ENCODE data around the gene RNF5.
A peak's percentile ranks its signal among the peaks of the same experiment; 100 is the strongest.

Gene RNF5

DNA sequence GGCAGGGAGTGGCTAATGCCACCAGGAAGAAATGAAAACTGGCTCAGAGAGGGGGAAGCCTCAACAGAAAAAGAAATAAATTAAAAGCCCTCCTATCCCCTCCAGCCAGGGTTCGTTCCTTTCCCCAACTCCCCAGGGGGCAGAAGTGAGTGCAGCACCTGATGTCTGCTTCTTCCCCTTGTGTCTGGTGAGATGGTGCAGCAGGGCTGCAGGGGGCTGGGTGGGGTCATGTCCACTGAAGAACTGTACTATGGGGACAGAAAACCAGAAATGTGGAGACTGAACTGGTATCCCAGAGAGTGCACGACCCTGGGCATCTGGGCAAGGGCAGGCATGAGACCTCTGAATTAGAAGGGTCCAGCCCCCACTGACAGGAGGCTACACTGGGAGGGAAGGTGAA, 9.9 kb upstream of the RNF5 start:
- no peak overlapping the region for H3K4me2 ChIP-seq (ENCODE audit: low read length)
- H3F3A ChIP-seq (ENCODE audit: insufficient read depth, low read length): no peaks in the 10 kb centered on the region
- peaks cover 31% of the 10 kb centered on the region for H3K4me1 ChIP-seq (ENCODE audit: insufficient read depth, low read length, severe bottlenecking)
- TF ChIP-seq EZH2 (IDR thresholded peaks at IDR 0.05; ENCODE audit: borderline replicate concordance, low read length): no peak
- H3K9me3 ChIP-seq (ENCODE audit: low read length): no peaks in the 10 kb centered on the region
- no peak overlapping the region for H3K4me3 ChIP-seq (ENCODE audit: low read depth, low read length, poor library complexity, severe bottlenecking)
- peak overlapping the region; percentile 56 for H3K27ac ChIP-seq (ENCODE audit: low read depth, low read length, poor library complexity, severe bottlenecking)
- H3K36me3 ChIP-seq (ENCODE audit: insufficient read depth, low read length): peaks cover 37% of the 10 kb centered on the region; the same call in 1 of the 2 replicates
- H3K9me2 ChIP-seq (ENCODE audit: low read depth, low read length): no peaks in the 10 kb centered on the region
- no peaks in the 10 kb centered on the region for H3K79me2 ChIP-seq (ENCODE audit: insufficient read depth, low read length)
- no peak overlapping the region; the same call in 1 of the 2 replicates for H3K9ac ChIP-seq (ENCODE audit: low read length)
- H4K20me1 ChIP-seq (ENCODE audit: insufficient read depth, low read length): no peaks in the 10 kb centered on the region
- H3K27me3 ChIP-seq (ENCODE audit: insufficient read depth, low read length): no peaks in the 10 kb centered on the region
- no peak overlapping the region for H2AFZ ChIP-seq (ENCODE audit: low read length)

DNA sequence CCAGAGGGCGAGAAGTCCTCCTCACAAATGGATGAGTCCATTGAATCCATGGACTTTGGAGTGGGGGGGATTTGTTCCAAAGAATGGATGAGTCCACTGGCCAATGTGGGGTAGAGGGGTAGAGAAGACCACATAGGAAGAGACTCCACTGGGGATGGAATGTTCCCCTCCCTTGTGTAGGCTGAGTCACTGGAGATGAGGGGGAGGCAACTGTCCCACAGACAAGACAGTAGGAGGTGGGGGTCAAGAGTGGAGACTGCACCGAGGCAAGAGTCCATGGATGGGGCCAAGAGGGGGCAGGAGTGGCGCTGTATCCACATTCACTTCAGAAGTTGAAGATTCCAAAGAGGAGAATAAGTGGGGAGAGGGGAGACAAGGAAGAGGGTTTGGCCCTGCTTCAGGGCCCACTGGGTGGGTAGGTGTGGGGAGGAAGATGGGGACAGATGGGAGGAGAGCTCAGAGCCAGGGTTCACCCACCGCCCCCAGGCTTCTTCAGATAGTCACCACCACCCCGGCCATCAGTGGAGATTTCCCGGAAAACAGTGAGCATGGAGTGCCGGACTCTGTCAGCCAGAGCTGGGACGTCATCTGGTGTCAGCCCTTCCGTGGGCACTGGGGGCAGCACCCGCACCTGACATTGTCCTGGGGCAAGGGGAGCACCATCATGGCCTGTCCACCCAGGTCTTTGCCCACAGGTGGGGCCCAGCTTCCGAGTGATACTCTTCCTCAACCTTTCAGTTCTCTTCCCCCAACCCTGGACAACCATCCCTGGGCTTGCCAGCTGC, 9.2 kb upstream of the RNF5 start:
- no peak overlapping the region for H3K9ac ChIP-seq (ENCODE audit: low read length)
- H4K20me1 ChIP-seq (ENCODE audit: insufficient read depth, low read length): no peaks in the 10 kb centered on the region
- H3K27me3 ChIP-seq (ENCODE audit: insufficient read depth, low read length): no peaks in the 10 kb centered on the region
- no peak overlapping the region for H2AFZ ChIP-seq (ENCODE audit: low read length)
- no peaks in the 10 kb centered on the region for H3K9me2 ChIP-seq (ENCODE audit: low read depth, low read length)
- H3K4me3 ChIP-seq (ENCODE audit: low read depth, low read length, poor library complexity, severe bottlenecking): no peak overlapping the region
- H3K4me2 ChIP-seq (ENCODE audit: low read length): no peak overlapping the region
- H3K36me3 ChIP-seq (ENCODE audit: insufficient read depth, low read length): peaks cover 37% of the 10 kb centered on the region; the same call in 1 of the 2 replicates
- H3K4me1 ChIP-seq (ENCODE audit: insufficient read depth, low read length, severe bottlenecking): peaks cover 37% of the 10 kb centered on the region
- no peak overlapping the region for H3K27ac ChIP-seq (ENCODE audit: low read depth, low read length, poor library complexity, severe bottlenecking)
- H3K9me3 ChIP-seq (ENCODE audit: low read length): no peaks in the 10 kb centered on the region
- TF ChIP-seq EZH2 (IDR thresholded peaks at IDR 0.05; ENCODE audit: borderline replicate concordance, low read length): no peak
- TF ChIP-seq, protein P1, sequence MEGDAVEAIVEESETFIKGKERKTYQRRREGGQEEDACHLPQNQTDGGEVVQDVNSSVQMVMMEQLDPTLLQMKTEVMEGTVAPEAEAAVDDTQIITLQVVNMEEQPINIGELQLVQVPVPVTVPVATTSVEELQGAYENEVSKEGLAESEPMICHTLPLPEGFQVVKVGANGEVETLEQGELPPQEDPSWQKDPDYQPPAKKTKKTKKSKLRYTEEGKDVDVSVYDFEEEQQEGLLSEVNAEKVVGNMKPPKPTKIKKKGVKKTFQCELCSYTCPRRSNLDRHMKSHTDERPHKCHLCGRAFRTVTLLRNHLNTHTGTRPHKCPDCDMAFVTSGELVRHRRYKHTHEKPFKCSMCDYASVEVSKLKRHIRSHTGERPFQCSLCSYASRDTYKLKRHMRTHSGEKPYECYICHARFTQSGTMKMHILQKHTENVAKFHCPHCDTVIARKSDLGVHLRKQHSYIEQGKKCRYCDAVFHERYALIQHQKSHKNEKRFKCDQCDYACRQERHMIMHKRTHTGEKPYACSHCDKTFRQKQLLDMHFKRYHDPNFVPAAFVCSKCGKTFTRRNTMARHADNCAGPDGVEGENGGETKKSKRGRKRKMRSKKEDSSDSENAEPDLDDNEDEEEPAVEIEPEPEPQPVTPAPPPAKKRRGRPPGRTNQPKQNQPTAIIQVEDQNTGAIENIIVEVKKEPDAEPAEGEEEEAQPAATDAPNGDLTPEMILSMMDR (IDR thresholded peaks at IDR 0.05; ENCODE audit: low read length): no peak
- no peaks in the 10 kb centered on the region for H3K79me2 ChIP-seq (ENCODE audit: insufficient read depth, low read length)
- H3F3A ChIP-seq (ENCODE audit: insufficient read depth, low read length): no peaks in the 10 kb centered on the region

DNA sequence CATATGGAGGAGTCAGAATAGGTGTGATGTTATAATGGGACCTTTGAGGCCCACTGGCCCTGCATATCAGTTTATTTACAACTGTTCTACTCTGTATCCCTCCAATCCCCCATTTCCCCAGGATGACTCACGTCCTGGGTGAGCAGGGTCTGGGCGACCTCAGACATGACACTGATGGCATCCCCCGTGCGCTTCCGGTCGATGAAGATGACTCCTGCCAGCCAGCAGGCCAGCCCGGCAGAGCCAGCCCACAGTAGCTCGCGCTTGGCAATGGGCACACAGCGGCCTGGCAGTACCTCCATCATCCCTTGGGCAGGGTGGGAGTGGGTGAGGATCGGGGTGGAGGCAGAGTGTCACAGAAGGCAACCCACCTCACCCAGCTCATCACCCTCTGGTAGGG, 7.9 kb upstream of the RNF5 start:
- Histone ChIP-seq H2AFZ (ENCODE audit: low read length) (no peak overlapping the region), H3K9me3 (ENCODE audit: low read length) (no peaks in the 10 kb centered on the region), H3K9me2 (ENCODE audit: low read depth, low read length) (no peaks in the 10 kb centered on the region), H3K9ac (ENCODE audit: low read length) (no peak overlapping the region), H3K4me2 (ENCODE audit: low read length) (no peak overlapping the region), H3K27ac (ENCODE audit: low read depth, low read length, poor library complexity, severe bottlenecking) (no peak overlapping the region), H4K20me1 (ENCODE audit: insufficient read depth, low read length) (no peaks in the 10 kb centered on the region), H3K4me3 (ENCODE audit: low read depth, low read length, poor library complexity, severe bottlenecking) (no peak overlapping the region), H3F3A (ENCODE audit: insufficient read depth, low read length) (no peaks in the 10 kb centered on the region), H3K36me3 (ENCODE audit: insufficient read depth, low read length) (peaks cover 37% of the 10 kb centered on the region; the same call in 1 of the 2 replicates), H3K27me3 (ENCODE audit: insufficient read depth, low read length) (no peaks in the 10 kb centered on the region), H3K79me2 (ENCODE audit: insufficient read depth, low read length) (peaks cover 7% of the 10 kb centered on the region; the same call in 1 of the 2 replicates), H3K4me1 (ENCODE audit: insufficient read depth, low read length, severe bottlenecking) (peaks cover 50% of the 10 kb centered on the region)
- TF ChIP-seq, protein P1 (IDR thresholded peaks at IDR 0.05; ENCODE audit: low read length): no peak
- no peak for TF ChIP-seq EZH2 (IDR thresholded peaks at IDR 0.05; ENCODE audit: borderline replicate concordance, low read length)
